Measurements from ENCODE around the gene DNAJA3.
"Not testable (repeated sequence)": the region's sequence is repeated elsewhere in the genome, so short reads cannot be mapped to it uniquely, and the experiment has no call there.

DNAJA3 gene

DNA sequence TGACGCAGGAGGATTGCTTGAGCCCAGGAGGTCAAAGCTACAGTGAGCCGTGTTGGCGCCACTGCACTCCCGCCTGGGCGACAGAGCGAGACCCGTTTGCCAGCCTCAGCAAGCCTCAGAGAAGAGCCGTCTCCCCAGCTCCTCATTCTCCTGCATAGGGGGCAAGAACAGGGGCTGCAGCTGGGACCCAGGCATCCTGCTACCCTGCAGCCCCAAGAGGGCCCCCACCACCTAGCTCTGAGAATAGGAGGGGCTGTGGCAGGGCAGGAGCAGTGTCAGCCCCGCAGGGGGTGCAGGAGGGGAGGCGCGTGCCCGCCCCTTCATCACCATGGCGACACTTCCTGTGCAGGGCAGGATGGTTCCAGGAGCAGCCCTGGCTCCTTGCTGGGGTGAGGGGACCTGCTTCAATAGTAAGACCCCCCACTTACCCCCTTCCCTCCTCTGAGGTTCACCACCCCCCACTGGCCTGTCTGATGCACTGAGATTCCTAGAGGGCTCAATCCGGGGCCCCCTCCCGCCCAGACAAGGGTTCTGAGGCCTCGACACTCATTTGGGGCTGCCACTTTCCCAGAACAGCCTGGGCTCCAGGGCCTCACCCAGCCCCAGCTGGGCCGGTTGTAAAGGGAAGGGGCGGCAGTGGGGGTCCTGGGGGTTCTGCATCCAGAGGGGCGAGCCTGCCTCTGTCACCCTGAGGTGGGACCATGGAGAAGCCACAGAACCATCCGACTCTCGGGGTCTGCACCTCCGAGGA, 33.9 kb upstream of the DNAJA3 start:
- DNase-seq: no peak
- TF ChIP-seq GATA1 (IDR thresholded peaks at IDR 0.05; ENCODE audit: low read depth, low read length) (no peak), POLR2A (IDR thresholded peaks at IDR 0.05; ENCODE audit: low read length) (no peak)

DNA sequence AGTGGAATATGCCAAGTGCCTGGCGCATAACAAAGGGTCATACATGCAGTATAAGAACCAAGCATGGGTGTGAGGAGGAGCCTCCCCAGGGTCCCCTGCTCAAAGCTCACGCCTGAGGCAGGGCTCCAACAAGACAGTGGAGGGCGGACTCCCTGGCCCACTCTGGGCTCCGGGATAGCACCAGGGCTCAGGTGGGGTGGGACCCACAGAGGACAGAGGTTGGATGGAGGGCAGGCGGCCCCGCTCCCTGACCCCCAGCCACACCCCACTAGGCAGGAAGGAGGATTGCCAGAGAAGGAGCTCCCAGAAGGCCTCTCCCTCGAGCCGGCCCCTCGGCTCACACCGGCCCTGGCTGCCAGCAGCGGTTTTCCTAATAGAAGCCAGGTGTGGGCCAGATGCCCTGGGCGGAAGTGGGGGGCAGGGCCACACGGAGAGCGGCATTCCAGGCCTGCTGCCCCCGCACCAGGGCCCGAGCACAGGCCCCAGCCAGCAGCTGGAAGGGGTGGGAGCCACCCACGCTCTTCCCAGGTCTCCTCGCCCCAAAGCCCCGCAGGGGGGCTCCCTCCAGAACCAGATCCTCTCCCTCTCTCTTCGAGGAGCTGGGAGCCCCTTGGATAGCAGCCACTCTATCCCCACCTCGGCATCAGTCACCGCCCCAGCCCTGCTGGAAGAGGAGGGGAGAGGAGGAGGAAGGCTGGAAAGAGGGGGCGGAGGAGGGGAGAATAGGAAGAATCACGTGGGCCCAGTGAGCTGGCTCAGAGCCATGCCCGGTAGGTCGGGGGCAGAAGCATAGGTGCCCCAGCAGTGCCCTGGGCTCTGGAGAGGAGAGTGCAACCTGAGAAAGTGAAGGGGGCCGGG, 33.1 kb upstream of the DNAJA3 start:
- no peak for DNase-seq
- TF ChIP-seq GATA1 (IDR thresholded peaks at IDR 0.05; ENCODE audit: low read depth, low read length): no peak

DNA sequence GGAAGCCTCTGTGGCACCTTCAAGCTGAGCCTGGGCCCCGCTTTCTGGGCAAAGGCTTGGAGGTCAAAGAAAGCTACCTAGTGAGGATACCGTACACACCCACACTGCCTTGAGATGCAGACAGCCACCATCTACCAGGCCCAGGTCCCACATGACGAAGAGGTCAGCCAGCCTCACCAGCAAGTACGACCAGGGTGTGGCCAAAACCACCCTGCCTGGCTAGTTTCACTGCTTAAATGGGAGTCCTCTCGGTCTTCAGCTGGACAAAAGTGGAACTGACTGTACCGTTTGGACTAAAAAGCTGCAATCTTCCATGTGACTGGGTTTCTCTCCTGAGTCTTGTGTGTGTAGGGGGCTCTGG, 32.4 kb upstream of the DNAJA3 start:
- DNase-seq: no peak
- TF ChIP-seq POLR2A (IDR thresholded peaks at IDR 0.05; ENCODE audit: low read length) (no peak), GATA1 (IDR thresholded peaks at IDR 0.05; ENCODE audit: low read depth, low read length) (no peak)

DNA sequence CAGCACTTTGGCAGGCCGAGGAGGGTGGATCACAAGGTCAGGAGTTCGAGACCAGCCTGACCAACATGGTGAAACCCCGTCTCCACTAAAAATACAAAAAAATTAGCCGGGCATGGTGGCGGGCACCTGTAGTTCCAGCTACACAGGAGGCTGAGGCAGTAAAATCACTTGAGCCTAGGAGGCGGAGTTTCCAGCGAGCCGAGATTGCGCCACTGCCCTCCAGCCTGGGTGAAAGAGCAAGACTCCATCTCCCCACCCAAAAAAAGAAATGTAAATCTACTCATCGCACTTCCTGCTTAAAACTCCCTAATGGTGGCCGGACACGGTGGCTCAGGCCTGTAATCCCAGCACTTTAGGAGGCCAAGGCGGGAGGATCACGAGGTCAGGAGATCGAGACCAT, 31.8 kb upstream of the DNAJA3 start:
- DNase-seq: not testable (repeated sequence)

DNA sequence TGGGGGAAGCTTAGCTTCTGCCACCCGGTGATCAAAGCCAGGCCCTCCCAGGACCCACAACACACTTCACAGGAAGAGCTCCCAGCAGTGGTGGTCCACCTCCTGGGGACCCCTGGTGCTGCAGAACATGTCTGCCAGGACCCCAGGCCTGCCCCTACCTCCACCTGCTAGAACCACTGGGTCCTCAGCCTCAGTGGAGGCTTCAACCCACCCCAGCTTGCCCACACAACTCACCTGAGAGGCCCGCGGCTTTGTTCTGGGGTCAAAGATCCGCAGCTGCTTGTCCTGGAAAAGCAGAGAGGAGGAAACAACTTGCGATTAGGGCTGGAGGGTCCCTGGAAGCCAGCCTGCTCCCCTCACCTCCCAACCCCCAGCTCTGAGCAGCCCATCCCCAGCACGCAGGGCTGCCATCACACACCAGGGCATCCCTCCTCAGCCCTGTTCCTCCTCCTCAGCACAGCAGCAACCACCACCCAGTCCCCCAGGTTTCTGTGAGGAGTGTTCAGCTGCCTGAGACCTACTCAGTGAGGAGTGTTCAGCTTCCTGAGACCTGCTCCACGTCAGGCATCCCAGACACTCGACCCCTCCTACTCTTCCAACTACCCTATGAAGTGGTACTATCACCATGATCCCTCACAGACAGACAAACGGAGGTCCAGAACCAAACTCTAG, 30.5 kb upstream of the DNAJA3 start:
- no peak for TF ChIP-seq POLR2A (IDR thresholded peaks at IDR 0.05; ENCODE audit: low read length)
- TF ChIP-seq GATA1 (IDR thresholded peaks at IDR 0.05; ENCODE audit: low read depth, low read length): no peak
- no peak for DNase-seq

DNA sequence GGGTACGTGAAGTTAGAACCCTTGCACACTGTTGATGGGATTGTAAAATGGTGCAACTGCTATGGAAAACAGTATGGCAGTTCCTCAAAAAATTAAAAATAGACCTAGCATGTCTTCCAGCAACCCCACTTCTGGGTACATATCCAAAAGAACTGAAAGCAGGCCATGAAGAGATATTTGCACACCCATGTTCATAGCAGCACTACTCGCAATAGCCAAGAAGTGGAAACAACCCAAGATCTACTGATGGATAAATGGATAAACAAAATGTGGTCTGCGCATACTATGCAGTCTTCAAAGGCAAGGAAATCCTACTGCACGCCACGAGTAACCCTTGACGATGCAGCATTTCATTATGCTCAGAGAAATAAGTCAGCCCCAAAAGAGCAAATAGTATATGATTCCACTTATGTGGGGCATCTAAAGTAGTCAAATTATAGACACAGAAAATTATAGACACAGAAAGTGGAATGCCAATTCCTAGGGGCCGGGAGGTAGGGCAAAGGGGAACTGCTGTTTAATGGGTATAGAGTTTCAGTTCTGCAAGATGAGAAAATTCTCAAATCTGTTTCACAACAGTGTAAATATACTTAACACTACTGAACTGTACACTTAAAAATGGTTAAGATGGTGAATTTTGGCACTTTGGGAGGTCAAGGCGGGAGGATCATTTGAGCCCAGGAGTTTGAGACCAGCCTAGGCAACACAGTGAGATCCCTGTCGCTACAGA, 26.5 kb upstream of the DNAJA3 start:
- no peak for DNase-seq
- TF ChIP-seq POLR2A (IDR thresholded peaks at IDR 0.05; ENCODE audit: low read length) (no peak), GATA1 (IDR thresholded peaks at IDR 0.05; ENCODE audit: low read depth, low read length) (no peak)

DNA sequence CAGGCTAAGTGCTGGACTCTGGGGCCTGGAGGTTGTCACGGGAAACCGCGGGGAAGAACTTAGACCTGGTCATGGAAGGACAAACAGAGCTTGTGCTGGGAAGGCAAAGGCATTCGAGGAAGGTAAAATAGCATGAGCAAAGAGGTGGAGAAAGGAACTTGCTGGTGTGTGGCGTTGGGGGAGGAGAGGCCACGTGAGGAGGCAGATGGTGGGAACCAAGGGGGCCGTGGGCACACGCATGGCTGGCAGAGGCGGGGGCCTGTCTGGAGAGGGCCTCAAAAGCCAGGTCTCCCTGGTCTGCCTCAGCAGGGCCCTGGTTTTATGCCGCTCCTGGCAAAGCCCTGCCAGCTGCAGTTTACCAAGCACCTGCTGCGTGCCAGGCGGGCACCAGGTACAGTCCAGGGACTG, 24.6 kb upstream of the DNAJA3 start:
- TF ChIP-seq GATA1 (IDR thresholded peaks at IDR 0.05; ENCODE audit: low read depth, low read length) (no peak), POLR2A (IDR thresholded peaks at IDR 0.05; ENCODE audit: low read length) (no peak)
- no peak for DNase-seq

DNA sequence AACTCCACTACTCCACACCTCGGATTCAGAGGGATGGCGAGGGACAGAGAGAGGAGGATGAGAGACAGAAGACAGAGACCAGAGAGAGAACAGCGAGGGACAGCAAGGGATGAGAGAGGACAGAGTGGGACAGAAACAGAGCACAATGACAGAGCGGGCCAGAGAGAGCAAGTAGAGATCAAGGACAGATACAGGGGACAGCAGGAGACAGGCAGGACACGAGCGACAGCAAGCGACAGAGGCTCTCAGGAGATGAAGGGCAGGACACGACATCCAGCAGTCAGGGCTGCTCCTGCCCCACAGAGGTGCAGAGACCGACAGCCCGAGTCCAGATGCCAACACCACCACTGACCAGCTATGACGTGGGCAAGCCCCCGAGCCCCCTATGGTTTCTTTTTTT, 24.2 kb upstream of the DNAJA3 start:
- no peak for TF ChIP-seq POLR2A (IDR thresholded peaks at IDR 0.05; ENCODE audit: low read length)
- no peak for TF ChIP-seq GATA1 (IDR thresholded peaks at IDR 0.05; ENCODE audit: low read depth, low read length)
- no peak for DNase-seq

DNA sequence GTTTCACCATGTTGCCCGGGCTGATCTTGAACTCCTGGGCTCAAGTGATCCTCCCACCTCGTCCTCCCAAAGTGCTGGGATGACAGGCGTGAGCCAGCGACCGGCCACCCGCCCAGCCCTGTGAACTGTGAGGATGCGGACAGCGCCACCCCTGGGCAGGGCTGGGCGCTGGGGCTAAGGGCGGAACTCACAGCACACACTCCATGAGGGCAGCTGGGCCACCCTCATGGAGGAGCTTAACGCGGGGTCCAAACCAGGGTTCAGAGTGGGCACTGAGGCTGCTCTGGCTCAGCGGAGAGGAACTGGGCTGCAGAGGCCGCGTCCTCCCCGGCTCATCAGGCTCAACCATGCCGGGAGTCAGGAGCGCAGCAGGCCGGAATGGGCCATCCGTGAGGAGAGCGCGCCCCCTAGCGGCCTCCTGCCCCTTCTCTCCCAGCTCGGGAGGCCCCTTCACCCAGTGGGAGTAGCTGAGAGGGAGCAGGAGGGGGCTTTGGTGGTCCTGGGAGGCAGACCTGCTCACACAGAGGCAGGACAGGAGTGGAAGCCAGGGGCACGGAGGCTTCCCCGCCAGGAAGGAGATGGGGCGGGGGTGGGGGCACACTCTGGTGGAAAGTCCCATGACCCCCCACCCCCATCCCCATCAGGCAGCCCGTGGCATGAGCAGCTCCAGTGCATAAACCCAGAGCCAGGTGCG, 23.1 kb upstream of the DNAJA3 start:
- no peak for TF ChIP-seq GATA1 (IDR thresholded peaks at IDR 0.05; ENCODE audit: low read depth, low read length)
- DNase-seq: peak; percentile 72 to 87

DNA sequence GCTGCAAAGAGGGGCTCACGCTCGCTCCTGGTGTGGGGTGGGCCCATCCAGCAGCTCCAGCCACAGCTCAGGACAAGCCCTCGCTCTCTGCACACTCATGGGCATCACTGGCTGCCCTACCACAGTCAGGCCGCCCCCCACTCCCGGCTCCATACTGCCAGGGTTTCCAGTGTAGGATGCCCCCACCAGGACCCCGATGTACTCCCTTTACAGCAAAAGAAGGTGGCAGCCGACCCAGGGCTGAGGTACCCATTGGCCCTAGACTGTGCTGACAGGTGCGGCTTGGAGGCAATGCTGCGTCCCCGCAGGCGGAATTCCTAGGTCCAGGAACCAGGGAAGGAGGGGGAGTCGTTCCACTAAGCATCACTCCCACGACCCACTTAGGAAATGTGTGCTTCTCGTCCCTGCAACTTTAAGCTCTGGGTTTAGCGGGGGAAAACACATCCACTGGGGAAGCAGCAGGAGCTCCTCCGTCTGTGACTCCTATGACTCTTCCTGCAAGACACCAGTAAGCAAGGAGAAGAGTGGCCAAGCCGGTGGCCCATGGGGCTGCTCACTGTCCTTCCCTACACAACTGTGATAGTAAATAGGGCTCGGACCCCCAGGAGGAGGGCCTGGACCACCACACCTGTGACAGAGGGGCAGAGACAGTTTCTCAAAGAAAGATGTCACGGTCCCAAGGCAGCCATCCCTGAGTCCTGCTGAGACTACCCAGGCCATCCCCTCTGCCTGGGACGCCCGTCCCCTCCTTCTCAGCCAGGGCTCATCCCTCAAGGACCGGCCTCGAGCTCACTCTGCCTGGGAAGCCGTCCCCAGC, 22.3 kb upstream of the DNAJA3 start:
- DNase-seq: no peak
- TF ChIP-seq GATA1 (IDR thresholded peaks at IDR 0.05; ENCODE audit: low read depth, low read length) (no peak), POLR2A (IDR thresholded peaks at IDR 0.05; ENCODE audit: low read length) (no peak)

DNA sequence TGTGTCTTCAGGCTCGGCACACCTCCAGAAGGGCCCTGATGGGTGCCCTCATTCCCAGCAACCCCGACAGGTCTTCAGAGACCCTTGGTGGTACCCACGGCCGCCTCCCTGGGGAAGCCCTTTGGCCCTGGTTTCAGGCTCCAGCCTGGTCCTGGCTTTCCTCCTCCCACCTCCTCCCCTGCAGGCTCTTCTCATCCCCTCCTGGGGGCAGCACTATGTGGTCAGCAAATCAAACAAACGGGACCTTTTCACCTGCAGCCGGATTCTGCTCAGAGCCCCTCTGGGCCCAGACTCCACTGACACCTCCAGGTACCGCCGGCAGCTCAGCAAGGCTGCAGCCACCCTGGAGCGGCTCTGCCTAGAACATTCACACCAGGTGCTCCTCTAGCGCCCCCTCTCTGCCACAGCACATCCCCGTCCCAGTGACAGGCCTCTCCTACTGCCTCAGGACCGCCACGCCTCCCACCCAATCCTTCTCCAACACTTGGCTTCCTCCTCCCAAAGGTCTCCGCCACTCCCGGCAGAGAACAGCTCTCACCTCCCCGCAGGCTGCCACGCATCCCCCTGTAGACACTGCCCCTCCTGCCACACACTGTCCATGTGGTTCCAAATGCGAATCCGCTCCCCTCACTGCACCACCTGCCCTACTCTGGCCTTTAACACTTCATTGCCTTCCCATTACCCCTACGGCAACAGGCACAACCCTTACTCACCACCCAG, 21.3 kb upstream of the DNAJA3 start:
- DNase-seq: peak; percentile 64 to 71

More for the DNA sequence above, 21.3 kb upstream of the DNAJA3 start:
- TF ChIP-seq POLR2A (IDR thresholded peaks at IDR 0.05; ENCODE audit: low read length) (no peak), GATA1 (IDR thresholded peaks at IDR 0.05; ENCODE audit: low read depth, low read length) (no peak)

Data from erythroblast (primary cell).